Measurements from ENCODE around the gene ELL2.
"Not testable (repeated sequence)": the region's sequence is repeated elsewhere in the genome, so short reads cannot be mapped to it uniquely, and the experiment has no call there.

The ELL2 gene

DNA sequence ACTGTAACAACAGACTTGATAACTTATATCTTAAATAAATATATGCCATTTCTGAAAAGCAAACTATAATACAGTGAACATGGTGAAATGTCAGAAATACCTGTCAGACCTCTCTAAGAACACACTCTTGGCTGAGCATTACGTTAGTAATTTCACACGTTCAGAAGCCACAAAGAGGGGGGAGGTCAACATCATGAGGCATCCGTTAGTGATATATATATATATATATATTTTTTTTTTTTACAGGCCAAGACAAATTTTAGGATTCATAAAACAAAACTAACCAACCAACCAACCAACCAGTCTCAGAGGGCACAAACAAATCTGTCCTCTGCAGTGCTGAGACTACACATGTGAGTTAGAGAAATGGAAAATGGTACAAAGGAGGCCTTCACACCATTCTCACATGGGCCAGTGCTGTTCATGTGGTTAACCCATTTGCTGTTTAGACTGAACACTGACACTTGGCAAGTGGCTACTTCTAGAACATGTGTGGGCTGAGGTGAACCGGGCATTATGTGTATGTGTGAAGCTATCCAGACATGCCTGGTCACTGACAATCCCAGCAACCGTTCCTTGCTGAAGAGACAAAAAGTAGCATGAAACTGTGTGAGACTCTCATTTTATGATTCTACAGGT is 54.5 kb downstream of the ELL2 start:
- Histone ChIP-seq H3K4me3 (ENCODE audit: low read depth, low read length) (no peak overlapping the region), H3K9ac (ENCODE audit: low read length) (no peak overlapping the region), H3K27ac (ENCODE audit: low read depth, low read length) (no peak overlapping the region), H3K9me3 (ENCODE audit: control insufficient read depth, insufficient read depth, low read depth, low read length) (no peaks in the 10 kb centered on the region), H3K4me1 (ENCODE audit: control insufficient read depth, insufficient read depth, low read length) (peaks cover 12% of the 10 kb centered on the region), H3K36me3 (ENCODE audit: control insufficient read depth, insufficient read depth, low read length) (no peaks in the 10 kb centered on the region), H3K27me3 (ENCODE audit: control insufficient read depth, insufficient read depth, low read length) (no peaks in the 10 kb centered on the region)

DNA sequence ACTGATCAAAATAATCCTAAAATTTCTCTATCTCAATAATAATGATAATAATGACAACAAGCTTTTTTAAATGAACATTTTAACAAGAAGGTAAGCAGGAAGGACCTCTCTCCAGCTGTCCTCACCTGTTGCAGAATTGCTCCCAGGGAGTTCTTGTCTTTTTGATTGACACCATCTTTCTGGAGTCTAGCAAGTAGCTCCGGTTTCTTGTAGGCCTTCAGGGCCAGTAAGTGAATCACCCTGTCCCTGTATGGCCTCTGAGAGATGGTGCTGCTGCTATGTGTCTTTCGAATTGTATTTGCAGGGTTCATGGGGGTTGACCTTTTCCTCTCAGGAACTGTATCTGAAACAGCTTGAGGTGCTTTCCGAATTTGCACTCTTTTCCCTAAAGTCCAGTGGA is 55.3 kb downstream of the ELL2 start:
- not testable (repeated sequence) for H3K4me3 ChIP-seq (ENCODE audit: low read depth, low read length); H3K9me3 ChIP-seq (ENCODE audit: control insufficient read depth, insufficient read depth, low read depth, low read length); H3K9ac ChIP-seq (ENCODE audit: low read length); H3K27ac ChIP-seq (ENCODE audit: low read depth, low read length); H3K36me3 ChIP-seq (ENCODE audit: control insufficient read depth, insufficient read depth, low read length); H3K27me3 ChIP-seq (ENCODE audit: control insufficient read depth, insufficient read depth, low read length)
- peaks cover 15% of the 10 kb centered on the region for H3K4me1 ChIP-seq (ENCODE audit: control insufficient read depth, insufficient read depth, low read length)

DNA sequence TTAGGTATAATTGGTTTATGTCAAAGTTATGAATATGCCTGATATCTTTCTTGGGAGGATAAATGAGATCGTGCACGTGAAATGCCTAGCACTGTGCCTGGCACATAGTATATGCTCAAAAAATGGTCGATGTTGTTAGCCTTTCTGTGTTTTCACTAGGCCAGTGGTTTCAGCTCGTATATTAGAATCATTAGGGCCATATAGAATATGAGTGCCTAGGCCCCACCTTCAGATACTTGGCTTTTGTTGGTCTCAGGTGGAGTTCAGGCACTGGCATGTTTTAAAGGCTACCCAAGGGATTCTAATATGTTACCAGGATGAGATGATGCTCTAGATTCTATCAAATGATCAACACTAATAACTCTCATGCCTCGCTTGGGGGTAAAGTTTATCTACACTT is 56.8 kb downstream of the ELL2 start:
- Histone ChIP-seq H3K27ac (ENCODE audit: low read depth, low read length) (no peak overlapping the region), H3K36me3 (ENCODE audit: control insufficient read depth, insufficient read depth, low read length) (peaks cover 8% of the 10 kb centered on the region), H3K27me3 (ENCODE audit: control insufficient read depth, insufficient read depth, low read length) (no peaks in the 10 kb centered on the region), H3K4me3 (ENCODE audit: low read depth, low read length) (no peak overlapping the region), H3K9ac (ENCODE audit: low read length) (no peak overlapping the region), H3K9me3 (ENCODE audit: control insufficient read depth, insufficient read depth, low read depth, low read length) (no peaks in the 10 kb centered on the region), H3K4me1 (ENCODE audit: control insufficient read depth, insufficient read depth, low read length) (peaks cover 15% of the 10 kb centered on the region)

DNA sequence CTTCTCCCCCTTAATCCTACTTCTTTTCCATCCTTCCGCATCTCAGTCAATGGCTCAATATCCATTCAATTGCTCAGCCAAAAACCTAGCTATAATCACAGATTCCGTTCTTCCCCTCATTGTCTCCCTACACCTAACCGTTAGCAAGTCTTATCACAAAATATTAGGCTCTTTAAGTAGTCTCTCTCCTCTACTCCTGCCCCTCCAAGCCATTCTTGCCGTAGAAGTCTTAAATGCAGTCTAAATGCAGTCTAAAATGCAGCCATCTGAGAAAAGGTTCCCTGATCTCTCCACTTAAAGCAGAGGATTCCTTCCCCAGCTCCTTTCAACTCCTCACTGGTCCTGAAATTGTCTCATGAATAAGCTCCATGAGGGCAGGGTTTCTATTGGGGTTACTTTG is 57.8 kb downstream of the ELL2 start:
- H3K4me3 ChIP-seq (ENCODE audit: low read depth, low read length) = no peak overlapping the region
- H3K36me3 ChIP-seq (ENCODE audit: control insufficient read depth, insufficient read depth, low read length) = peaks cover 11% of the 10 kb centered on the region
- no peak overlapping the region for H3K27ac ChIP-seq (ENCODE audit: low read depth, low read length)
- no peak overlapping the region for H3K9ac ChIP-seq (ENCODE audit: low read length)
- H3K9me3 ChIP-seq (ENCODE audit: control insufficient read depth, insufficient read depth, low read depth, low read length) = no peaks in the 10 kb centered on the region
- peaks cover 6% of the 10 kb centered on the region for H3K4me1 ChIP-seq (ENCODE audit: control insufficient read depth, insufficient read depth, low read length)
- no peaks in the 10 kb centered on the region for H3K27me3 ChIP-seq (ENCODE audit: control insufficient read depth, insufficient read depth, low read length)

- peaks cover 4% of the 10 kb centered on the region; the same call in 1 of the 2 replicates for H3K4me1 ChIP-seq (ENCODE audit: control insufficient read depth, insufficient read depth, low read length)
- H3K9me3 ChIP-seq (ENCODE audit: control insufficient read depth, insufficient read depth, low read depth, low read length) = no peaks in the 10 kb centered on the region
- H3K9ac ChIP-seq (ENCODE audit: low read length) = no peak overlapping the region
- H3K27me3 ChIP-seq (ENCODE audit: control insufficient read depth, insufficient read depth, low read length) = no peaks in the 10 kb centered on the region
- peaks cover 16% of the 10 kb centered on the region for H3K36me3 ChIP-seq (ENCODE audit: control insufficient read depth, insufficient read depth, low read length)
- no peak overlapping the region for H3K4me3 ChIP-seq (ENCODE audit: low read depth, low read length)
- no peak overlapping the region for H3K27ac ChIP-seq (ENCODE audit: low read depth, low read length)
Measured at GRCh38 chr5:95901676-95902627, 59.7 kb downstream of the ELL2 start.

GRCh38 chr5:95900383-95900958 is 61.2 kb downstream of the ELL2 start:
- Histone ChIP-seq H3K4me1 (ENCODE audit: control insufficient read depth, insufficient read depth, low read length) (peaks cover 18% of the 10 kb centered on the region), H3K36me3 (ENCODE audit: control insufficient read depth, insufficient read depth, low read length) (peaks cover 16% of the 10 kb centered on the region), H3K27me3 (ENCODE audit: control insufficient read depth, insufficient read depth, low read length) (no peaks in the 10 kb centered on the region), H3K9me3 (ENCODE audit: control insufficient read depth, insufficient read depth, low read depth, low read length) (no peaks in the 10 kb centered on the region), H3K9ac (ENCODE audit: low read length) (no peak overlapping the region), H3K4me3 (ENCODE audit: low read depth, low read length) (no peak overlapping the region), H3K27ac (ENCODE audit: low read depth, low read length) (no peak overlapping the region)

DNA sequence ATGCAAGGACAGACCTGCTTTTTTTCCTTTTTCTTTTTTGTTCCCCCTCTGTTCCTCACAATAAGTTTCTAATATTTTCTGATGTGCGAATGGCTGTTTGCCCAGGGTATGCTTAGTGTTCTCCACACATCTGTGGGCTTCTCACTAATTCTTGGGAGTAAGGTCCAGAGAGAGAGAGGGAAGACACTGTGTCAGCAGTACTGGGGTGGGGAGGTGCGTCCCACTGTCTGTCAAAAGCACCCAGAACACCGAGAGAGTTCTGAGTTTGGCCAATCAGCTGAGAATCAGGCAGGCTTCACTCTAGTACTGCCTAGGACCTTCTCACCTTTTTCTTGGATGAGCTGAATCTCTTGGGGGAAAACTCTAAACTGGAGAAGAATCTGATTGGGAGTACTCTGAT is 61.8 kb downstream of the ELL2 start:
- H3K27ac ChIP-seq (ENCODE audit: low read depth, low read length) = no peak overlapping the region
- no peak overlapping the region for H3K4me3 ChIP-seq (ENCODE audit: low read depth, low read length)
- peaks cover 18% of the 10 kb centered on the region for H3K4me1 ChIP-seq (ENCODE audit: control insufficient read depth, insufficient read depth, low read length)
- H3K27me3 ChIP-seq (ENCODE audit: control insufficient read depth, insufficient read depth, low read length) = no peaks in the 10 kb centered on the region
- peaks cover 16% of the 10 kb centered on the region for H3K36me3 ChIP-seq (ENCODE audit: control insufficient read depth, insufficient read depth, low read length)
- no peaks in the 10 kb centered on the region for H3K9me3 ChIP-seq (ENCODE audit: control insufficient read depth, insufficient read depth, low read depth, low read length)
- H3K9ac ChIP-seq (ENCODE audit: low read length) = no peak overlapping the region

- Histone ChIP-seq H3K9ac (ENCODE audit: low read length) (no peak overlapping the region), H3K9me3 (ENCODE audit: control insufficient read depth, insufficient read depth, low read depth, low read length) (no peaks in the 10 kb centered on the region), H3K27ac (ENCODE audit: low read depth, low read length) (no peak overlapping the region), H3K27me3 (ENCODE audit: control insufficient read depth, insufficient read depth, low read length) (no peaks in the 10 kb centered on the region), H3K4me3 (ENCODE audit: low read depth, low read length) (no peak overlapping the region), H3K4me1 (ENCODE audit: control insufficient read depth, insufficient read depth, low read length) (peaks cover 18% of the 10 kb centered on the region), H3K36me3 (ENCODE audit: control insufficient read depth, insufficient read depth, low read length) (peaks cover 19% of the 10 kb centered on the region)
Measured at GRCh38 chr5:95899006-95899405, 62.6 kb downstream of the ELL2 start.

GRCh38 chr5:95895771-95896170 is 65.9 kb downstream of the ELL2 start:
- peak overlapping the region; percentile 29; the same call in 1 of the 2 replicates for H3K27ac ChIP-seq (ENCODE audit: low read depth, low read length)
- no peaks in the 10 kb centered on the region for H3K27me3 ChIP-seq (ENCODE audit: control insufficient read depth, insufficient read depth, low read length)
- H3K4me1 ChIP-seq (ENCODE audit: control insufficient read depth, insufficient read depth, low read length) = peaks cover 15% of the 10 kb centered on the region; the same call in 1 of the 2 replicates
- H3K36me3 ChIP-seq (ENCODE audit: control insufficient read depth, insufficient read depth, low read length) = peaks cover 22% of the 10 kb centered on the region
- H3K4me3 ChIP-seq (ENCODE audit: low read depth, low read length) = no peak overlapping the region
- H3K9me3 ChIP-seq (ENCODE audit: control insufficient read depth, insufficient read depth, low read depth, low read length) = no peaks in the 10 kb centered on the region
- no peak overlapping the region for H3K9ac ChIP-seq (ENCODE audit: low read length)

DNA sequence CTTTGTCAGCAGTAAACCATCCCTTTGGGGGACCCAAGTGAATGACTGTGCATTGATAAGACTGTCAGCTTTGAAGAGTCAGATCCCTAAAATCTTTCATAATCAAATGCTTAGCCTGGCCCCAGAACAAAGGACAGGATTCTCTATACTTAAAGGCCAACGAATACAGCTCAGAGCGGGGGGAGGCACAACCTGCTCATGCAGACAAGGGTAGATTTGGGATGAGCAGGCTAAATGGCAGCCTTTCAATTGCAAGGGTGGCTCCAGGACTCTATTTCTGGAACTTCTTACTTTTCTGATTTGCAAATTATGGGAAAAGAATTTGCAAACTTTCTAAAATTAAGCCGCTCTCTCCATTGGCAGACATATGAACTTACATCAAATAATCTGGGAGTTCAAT is 66.4 kb downstream of the ELL2 start:
- H3K4me1 ChIP-seq (ENCODE audit: control insufficient read depth, insufficient read depth, low read length) = peaks cover 15% of the 10 kb centered on the region; the same call in 1 of the 2 replicates
- peak overlapping the region; percentile 29; the same call in 1 of the 2 replicates for H3K27ac ChIP-seq (ENCODE audit: low read depth, low read length)

More for the DNA sequence above, 66.4 kb downstream of the ELL2 start:
- peaks cover 22% of the 10 kb centered on the region for H3K36me3 ChIP-seq (ENCODE audit: control insufficient read depth, insufficient read depth, low read length)
- H3K9ac ChIP-seq (ENCODE audit: low read length) = no peak overlapping the region
- no peaks in the 10 kb centered on the region for H3K27me3 ChIP-seq (ENCODE audit: control insufficient read depth, insufficient read depth, low read length)
- no peaks in the 10 kb centered on the region for H3K9me3 ChIP-seq (ENCODE audit: control insufficient read depth, insufficient read depth, low read depth, low read length)
- H3K4me3 ChIP-seq (ENCODE audit: low read depth, low read length) = no peak overlapping the region
